ENCODE measurements around the gene MIPOL1. TPM values are rescaled to one million over a fixed set of nuclear protein-coding genes. Genes with fewer than 3 reads are reported as not detected.
"Not testable (repeated sequence)": the region's sequence is repeated elsewhere in the genome, so short reads cannot be mapped to it uniquely, and the experiment has no call there.

The MIPOL1 gene
- polyA plus RNA-seq, 1 donor, result 12.7 TPM

- DNase-seq, result not testable (repeated sequence)
These were observed 264.7 kb downstream of the MIPOL1 start for GRCh38 chr14:37462426-37462825.

- DNase-seq, result no peak
These were observed 266.6 kb downstream of the MIPOL1 start for GRCh38 chr14:37464192-37464858.

GRCh38 chr14:37466003-37466622 is 268.4 kb downstream of the MIPOL1 start:
- DNase-seq, result no peak

GRCh38 chr14:37466623-37467088 is 268.9 kb downstream of the MIPOL1 start:
- DNase-seq, result no peak

GRCh38 chr14:37469650-37470049 is 271.9 kb downstream of the MIPOL1 start:
- DNase-seq, result no peak

GRCh38 chr14:37470251-37470650 is 272.5 kb downstream of the MIPOL1 start:
- no peak for DNase-seq

- no peak for DNase-seq
These were observed 275.2 kb downstream of the MIPOL1 start for GRCh38 chr14:37472906-37473305.

- DNase-seq, result no peak
These were observed 276.5 kb downstream of the MIPOL1 start for GRCh38 chr14:37474191-37474590.

- DNase-seq, result no peak
These were observed 282.9 kb downstream of the MIPOL1 start for GRCh38 chr14:37480446-37481290.

GRCh38 chr14:37482428-37482827 is 284.7 kb downstream of the MIPOL1 start:
- DNase-seq, result no peak

GRCh38 chr14:37483672-37484071 is 285.9 kb downstream of the MIPOL1 start:
- no peak for DNase-seq

- DNase-seq, result no peak
These were observed 292.9 kb downstream of the MIPOL1 start for GRCh38 chr14:37490607-37491006.

- no peak for DNase-seq
These were observed 293.3 kb downstream of the MIPOL1 start for GRCh38 chr14:37491076-37491475.

- DNase-seq, result no peak
These were observed 295.9 kb downstream of the MIPOL1 start for GRCh38 chr14:37493606-37494005.

GRCh38 chr14:37497422-37497821 is 299.7 kb downstream of the MIPOL1 start:
- no peak for DNase-seq

- DNase-seq, result no peak
These were observed 304.1 kb downstream of the MIPOL1 start for GRCh38 chr14:37501877-37502276.

GRCh38 chr14:37508503-37508902 is 310.8 kb downstream of the MIPOL1 start:
- no peak for DNase-seq

- no peak for DNase-seq
These were observed 314.4 kb downstream of the MIPOL1 start for GRCh38 chr14:37512173-37512572.

- no peak for DNase-seq
These were observed 318.0 kb downstream of the MIPOL1 start for GRCh38 chr14:37515771-37516170.

- no peak for DNase-seq
These were observed 329.3 kb downstream of the MIPOL1 start for GRCh38 chr14:37526994-37527393.

GRCh38 chr14:37539992-37540391 is 342.3 kb downstream of the MIPOL1 start:
- no peak for DNase-seq

GRCh38 chr14:37544407-37544806 is 346.7 kb downstream of the MIPOL1 start:
- DNase-seq, result no peak

GRCh38 chr14:37545174-37545573 is 347.4 kb downstream of the MIPOL1 start:
- no peak for DNase-seq

All from left kidney (tissue), 2 donors.